HG02642 (cell line): ENCODE results near the gene IVL.

Source experiments
- ATAC-seq: cut with Tn5 transposase; IDR thresholded peaks from one replicate; pipeline ENCODE4 v1.9.1; 2021; ENCODE audit warnings: mild to moderate bottlenecking; ENCODE audit not compliant: unreplicated experiment, poor library complexity

Gene IVL

DNA sequence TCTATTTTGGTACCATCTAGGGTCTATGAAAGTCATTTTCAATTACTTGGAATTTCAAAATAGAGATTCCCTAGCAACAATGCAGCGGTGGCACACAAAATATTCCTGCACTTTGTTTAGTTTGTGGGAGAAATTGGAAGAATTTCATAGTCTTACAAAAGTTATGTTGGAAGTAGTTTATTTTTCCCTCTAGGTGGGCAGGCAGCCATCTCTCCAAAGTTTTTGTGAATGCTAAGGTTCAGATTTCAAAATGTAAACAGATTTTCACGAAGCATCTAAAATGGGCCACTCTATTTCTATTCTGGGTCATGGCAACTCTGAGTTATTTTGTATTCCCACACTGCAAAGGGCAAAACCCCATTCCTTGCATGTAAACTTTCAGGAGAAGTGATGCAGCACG is 22.3 kb upstream of the IVL start:
- ATAC-seq, result no peak

DNA sequence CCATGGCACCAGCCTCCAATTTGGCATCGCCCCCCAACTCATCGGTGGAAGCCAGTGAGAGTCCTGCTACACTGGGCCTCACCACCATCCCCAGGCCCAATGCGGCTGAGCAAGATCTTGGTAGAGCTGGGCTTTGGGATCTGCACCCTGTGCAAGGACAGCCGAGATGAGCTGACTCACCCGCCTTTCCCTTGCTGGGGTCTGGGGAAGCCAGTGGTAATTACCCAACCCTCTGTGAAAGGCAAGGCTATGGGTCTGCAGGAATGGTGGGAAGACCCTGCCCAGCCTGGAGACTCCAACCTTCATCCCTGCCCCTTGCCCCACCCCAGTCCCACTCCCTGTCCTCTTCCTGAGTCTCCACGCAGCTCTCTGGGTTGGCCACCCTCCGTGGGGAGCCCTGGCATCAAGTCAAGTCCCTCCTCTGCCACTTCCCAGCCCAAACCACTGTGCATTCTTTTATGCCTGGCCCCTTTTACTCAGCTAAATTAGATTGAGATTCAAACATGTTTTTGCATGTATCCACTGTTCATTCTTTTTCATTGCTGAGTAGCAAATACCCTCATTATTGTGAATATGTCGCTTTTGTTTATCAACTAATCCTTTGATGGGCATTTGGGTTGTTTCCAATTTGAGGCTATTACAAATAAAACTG is 21.5 kb upstream of the IVL start:
- ATAC-seq, result no peak

DNA sequence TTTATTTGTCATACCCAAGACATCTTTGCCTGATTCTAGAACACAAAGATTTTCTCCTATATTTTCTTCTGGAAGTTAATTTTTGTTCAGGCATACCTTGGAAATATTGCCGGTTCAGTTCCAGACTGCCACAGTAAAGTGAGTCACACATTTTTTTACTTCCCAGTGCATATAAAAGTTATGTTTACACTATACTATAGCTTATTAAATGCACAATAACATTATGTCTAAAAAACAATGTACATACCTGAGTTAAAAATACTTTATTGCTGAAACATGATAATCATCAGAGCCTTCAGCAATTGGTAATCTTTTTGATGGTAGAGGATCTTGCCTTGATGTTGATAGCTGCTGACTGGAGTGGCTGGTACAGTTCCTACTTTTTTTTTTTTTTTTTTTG is 20.2 kb upstream of the IVL start:
- ATAC-seq, result no peak

DNA sequence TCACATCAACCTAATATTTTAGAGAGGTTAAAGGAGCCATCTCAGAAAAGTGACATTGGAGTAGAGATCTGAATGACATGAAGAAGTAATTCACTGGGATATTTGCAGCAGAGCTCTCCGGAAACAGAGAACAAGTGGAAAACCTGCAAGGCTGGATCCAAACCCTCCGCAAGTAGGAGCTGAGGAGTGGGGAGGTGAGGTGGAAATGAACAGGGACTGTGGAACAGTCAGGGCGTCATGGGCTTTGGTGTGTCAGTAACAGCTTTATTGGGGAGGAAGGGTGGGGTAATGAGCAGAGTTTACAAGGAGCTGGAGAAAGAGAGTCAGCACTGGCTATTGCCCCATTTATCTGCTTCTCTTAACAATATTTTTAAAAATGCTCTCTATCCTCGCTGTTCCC is 9.3 kb upstream of the IVL start:
- ATAC-seq, result no peak

DNA sequence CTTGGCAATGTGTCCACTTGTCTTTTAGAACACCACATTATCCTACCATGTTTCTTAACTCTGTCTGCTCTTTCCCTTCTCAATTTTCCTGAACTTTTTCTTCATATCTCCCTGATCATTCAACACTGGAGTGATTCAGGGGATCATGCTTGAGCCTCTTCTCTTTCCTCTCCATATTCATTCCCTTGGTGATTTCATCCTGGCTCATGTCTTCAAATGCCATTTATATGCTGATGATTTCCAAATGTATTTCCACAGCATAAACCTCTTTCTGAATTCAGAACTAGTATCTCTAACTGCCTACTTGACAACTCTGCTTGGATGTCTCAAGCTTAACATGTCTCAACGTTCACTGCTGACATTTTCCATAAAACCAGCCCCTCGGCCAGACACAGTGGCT is 8.5 kb upstream of the IVL start:
- ATAC-seq, result no peak

DNA sequence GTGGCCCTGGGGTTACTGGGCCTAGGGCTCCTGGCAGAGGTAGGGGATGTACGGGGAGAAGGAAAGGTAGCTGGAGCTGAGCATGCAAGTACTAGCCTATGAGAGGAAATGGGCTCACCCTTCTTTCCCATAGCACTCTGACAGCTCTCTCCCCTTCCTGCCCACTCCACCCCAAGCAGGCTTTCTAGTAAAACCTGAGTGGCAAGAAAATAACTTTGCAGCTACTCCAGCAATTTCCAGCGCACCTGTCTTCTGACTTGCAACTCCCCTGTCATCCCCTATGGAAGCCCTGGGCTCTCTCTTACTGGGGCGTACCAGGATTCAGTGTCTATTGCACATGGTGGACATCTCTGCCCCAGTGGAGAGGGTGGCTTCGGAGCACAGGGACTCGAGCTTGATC is 6.7 kb upstream of the IVL start:
- ATAC-seq, result no peak

DNA sequence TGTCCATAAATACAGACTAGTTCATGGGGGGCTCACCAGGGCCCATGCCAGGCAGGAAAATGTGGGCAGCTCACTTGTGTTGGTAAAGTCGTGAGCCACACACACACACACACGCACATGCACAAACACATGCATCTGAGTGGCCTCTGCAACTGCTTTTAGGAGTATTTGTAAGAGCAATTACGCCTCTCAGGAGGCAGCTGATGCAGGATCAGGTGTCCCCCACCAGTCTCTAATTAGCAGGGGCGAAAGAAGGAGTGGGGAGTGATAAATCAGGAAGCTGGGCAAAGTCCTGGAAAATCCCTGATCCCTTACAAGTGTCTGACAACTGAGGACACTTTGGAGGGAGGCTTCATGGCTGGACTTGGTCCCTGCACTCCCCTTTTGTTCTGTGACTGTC is 5.7 kb upstream of the IVL start:
- ATAC-seq, result no peak

DNA sequence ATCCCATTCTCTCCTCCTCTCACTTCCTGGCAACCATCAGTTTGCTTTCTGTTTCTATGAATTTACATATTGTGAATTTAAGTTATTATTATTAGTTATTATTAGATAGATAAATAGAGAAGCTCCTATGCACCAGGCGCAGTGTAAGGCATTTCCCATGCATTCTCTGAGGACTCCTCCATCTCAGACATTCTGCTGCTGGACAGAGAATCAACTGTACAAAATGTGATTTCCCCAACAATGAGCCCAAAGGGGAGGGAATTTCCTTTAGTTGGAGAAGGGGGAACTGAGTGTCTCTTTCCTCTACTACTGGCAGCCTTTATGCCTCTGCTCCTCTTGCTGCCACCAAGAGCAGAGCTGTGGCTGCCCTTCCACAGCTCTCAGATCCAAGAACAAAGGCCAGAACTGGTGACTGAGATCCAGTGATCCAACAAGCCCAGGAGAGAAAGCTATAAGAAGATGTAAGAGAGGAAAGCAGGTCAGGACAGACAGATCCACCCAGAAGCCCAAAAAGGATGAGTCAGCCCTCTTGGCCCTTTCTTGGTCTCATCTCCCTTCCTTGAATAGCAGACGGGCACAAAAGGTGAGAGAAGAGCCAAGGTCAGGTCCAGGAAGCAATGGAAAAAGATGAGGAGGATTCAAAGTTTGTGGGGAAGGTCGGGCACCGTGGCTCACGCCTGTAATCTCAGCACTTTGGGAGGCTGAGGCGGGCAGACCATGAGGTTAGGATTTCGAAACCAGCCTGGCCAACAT is 3.5 kb upstream of the IVL start:
- no peak for ATAC-seq

DNA sequence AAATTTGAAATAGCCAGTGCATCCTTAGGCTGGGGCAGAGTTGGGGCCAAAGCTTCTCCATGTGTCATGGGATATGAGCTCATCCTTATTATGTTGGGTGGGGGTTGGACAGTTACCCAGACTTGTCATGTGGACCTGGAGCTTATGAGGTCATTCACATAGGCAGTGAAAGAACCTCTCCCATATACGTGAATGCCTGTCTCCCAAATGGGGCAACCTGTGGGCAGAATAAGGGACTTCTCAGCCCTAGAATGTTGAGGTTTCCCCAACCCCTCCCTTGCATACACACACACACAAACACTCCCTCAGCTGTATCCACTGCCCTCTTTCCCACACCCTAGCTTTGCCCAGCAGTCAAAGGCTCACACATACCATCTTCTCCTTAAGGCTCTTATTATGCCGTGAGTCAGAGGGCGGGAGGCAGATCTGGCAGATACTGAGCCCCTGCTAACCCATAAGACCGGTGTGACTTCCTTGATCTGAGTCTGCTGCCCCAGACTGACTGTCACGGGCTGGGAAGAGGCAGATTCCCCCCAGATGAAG is 2.3 kb upstream of the IVL start:
- ATAC-seq, result no peak

DNA sequence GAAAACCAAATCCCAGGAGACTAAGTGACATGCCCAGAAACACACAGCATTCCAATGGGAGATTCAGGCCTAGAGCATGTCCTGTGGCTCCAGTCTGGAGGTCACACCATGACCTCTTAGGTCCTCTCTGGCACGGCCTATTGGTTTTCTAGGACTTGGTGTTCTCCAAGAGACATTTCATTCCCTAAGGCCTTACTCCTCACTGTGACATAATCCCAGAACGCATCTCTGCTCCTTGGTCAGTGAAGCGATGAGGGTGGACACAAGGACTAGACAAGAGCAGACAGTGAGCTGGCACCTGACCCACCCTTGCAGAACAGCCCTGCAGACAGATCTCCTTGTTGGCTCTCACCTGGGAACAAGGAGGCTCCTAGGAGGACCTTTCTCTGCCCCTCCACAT is 860 bp downstream of the IVL start:
- no peak for ATAC-seq

DNA sequence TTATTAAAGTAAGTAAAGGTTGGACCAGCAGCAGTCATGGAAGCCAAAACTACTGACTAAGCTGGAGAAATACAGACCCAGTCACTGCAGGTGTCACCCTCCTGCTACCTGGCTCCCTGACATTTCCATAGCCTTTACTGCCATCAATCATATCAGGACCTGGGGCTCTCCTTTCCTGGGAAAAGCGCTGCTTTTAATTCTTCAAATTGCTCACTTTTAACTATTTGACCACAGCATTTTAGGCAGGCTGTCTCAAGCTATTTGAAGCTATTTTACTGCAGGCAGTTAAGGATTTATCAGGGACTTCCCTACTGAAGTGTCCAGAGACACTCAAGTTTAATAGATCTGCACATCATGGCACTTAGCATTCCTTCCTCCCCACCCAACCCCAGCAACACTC is 4.1 kb downstream of the IVL start:
- no peak for ATAC-seq

DNA sequence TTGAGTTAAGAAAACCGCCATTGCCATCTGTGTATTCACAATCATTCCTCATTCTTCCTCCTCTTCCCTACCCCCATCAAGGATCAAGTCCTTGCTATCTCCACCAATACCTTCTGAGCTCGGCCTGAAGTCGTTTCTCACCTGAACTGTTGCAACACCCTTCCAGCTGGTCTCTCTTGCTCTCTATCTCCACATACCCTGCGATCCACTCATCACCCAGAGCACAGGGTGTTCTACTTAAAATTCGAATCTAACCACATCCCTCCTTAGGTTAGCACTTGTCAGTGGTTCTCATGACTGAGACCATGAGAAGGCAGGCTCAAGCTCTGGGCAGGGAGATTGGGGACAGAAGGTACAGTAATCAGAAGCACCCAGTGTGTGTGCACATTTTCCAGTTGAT is 4.6 kb downstream of the IVL start:
- no peak for ATAC-seq

DNA sequence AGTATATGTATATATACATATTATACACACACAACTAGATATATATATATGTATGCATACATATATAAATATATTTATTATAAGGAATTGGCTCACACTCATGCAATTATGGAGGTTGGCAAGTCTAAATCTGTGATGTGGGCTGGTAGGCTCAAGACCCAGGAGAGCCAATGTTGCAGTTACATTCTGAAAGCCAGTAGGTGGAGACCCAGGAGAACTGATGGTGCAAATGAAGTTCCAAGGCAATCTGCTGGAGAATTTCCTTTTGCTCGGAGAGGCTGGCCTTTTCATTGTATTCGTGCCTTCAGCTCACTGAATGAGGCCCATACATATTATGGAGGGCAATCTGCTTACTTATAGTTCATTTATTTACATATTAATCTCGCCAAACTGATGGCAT is 9.4 kb downstream of the IVL start:
- no peak for ATAC-seq

DNA sequence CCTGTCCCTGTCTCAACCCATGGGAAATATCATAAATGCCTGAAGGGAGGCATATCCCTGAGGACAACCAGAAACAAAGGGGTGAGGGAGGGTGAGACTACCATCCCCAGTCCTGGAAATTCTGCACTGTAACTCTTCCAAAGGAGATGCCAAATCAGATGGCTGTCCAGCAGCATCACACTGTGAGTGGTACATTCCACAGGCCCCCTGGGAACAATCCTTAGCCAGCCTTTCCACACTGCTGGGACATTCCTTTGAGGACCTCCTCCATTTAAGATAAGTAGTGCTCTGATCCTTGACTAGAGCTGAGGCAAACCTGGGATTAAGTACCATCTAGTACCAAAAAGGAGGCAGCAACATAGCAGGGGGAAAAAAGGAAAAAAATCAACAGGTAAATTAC is 10.7 kb downstream of the IVL start:
- ATAC-seq, result no peak

DNA sequence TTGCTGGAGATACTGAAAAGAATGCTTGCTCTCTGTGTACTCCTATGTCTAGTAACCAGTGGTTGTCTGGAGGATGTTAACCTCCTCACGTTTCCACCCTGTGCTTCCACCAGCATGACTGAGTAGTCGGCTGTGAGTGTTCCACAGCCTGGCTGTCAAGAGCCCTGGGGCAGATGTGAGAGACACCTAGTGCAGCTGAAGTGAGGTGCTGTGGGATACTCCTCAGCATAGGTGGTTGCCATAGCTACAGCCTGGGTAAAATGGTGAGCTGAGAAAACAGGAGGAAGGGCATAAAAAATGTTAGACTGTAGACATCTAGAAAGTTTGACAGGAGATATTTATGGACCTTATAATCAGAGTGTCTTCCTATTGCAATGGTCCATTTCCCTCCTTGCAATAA is 15.8 kb downstream of the IVL start:
- no peak for ATAC-seq

DNA sequence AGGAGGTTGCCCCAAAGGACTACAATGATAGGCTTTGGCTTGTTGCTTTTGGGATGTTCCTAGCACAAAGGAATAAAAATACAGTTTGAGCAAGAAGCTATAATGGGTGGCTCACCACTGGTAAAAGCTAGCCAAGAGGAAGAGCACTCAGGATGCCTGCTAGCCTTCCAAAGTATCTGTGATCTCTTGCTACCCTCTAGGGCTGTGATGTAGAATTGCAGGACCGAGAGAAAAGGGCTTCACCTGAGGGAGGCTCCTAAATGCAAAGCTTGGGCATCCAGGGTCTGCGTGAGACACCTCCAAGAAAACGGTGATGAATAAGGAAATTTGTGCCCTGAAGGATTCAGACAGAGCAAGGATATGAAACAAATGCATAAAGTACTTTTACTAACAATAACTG is 17.7 kb downstream of the IVL start:
- ATAC-seq, result peak; percentile 55

DNA sequence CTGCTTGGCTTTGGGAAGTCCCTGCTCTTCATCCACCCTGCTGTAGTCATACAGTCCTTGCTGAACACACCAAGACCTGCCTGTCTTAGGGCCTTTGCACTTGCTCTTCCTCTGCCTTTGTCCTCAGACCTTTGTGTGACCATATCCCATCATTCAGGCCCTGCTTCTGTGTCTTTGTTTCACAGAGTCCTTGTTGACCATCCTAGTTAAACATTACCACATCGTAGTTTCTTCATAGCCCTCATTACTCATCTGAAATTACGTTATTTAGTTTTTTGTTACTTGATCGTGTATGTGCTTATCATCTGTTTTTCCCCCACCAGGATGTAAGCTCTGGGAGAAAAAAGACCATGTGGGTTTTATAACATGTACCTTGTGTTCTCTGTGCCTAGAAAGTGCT is 20.3 kb downstream of the IVL start:
- ATAC-seq, result no peak

DNA sequence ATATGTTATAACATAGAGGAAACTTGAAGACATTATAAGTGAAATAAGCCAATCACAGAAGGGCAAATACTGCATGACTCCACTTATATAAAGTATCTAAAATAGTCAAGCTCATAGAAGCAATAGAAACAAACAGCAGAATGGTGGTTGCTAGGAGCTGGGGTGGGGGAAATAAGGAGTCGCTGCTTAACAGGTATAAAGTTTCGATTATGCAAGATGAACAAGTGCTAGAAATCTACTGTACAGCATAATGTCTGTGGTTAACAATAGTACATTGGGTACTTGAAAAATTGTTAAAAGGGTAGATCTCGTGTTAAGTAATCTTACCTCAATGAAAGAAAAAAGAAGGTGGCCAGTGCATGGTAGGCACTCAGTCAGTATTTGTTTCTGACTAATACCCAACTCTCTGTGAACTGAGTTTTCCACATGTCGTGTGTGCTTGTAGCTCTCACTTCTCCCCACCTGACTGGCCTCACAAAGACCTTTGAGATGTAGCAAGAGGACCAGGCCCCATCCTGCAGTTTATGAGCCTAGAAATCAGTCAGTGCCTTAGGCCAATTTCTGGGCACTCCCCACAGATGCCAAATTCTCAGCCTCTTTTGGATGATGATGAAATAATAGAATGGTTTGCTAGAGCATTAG is 23.9 kb downstream of the IVL start:
- ATAC-seq, result no peak

DNA sequence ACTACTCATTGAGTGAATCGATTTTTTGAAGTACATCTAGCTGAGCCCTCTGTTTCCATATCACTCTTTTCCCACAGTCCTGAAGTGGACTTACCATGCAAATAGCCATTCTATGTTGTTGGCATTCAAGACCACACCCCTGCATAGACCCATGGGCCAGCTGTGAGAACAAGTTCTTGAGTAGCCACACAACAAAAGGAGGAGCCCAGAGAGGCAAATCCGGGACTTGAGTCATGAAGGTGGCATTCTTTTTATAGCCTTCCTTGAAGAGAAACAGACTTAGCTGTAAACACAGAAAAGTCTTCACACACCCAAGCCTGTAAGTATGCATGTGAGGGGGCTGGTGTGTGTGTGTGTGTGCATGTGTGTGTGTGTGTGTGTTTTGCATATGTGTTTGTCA is 24.9 kb downstream of the IVL start:
- ATAC-seq, result no peak

DNA sequence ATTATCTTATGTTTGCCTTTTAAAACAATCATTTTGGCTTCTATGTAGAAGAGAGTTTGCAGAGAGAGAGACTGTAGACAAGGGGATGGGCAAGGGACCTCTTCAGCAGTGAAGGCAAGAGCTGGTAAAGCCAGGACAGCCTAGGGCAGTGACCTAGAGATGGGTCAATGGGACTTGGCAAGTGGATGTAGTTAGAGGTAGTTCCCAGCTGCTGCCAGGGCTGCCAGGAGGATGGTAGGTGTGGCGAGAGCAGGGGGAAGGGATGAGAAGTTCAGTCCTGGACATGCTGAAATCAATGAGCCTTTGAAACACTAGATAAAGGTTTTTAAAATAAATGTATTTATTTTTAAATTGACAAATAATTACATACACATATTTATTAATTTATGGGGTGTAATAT is 32.3 kb downstream of the IVL start:
- no peak for ATAC-seq

DNA sequence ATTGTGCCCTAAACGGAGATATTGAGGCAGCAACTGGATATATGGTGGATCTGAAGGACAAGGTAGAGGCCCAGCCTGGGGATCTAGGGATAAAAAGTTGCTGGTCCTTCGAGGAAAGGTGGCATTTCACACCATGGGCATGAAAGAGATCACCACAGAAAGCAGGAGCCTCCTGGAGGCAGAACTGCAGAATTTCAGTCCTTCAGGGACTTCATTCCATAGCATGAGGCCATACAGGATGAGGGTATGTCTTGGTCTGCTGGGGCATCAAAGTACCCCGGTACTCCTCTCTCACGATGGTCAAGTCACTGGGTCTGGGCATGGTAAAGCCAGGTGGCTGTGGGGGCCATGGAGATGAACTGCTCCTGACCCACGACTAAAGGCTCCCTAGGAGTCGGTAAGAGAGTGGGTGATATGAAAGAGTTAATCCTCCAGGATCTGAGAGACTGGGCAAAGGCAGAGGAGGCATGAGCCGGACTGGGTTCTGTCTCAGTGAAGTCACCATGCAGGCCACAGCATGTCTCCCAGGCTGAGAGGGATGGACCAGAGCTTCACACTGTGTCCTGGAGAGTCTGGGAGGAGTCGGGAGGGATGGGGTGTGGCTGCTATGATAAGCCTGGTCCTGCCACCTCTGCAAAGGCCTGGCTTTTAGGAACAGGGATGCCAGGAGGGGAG is 32.8 kb downstream of the IVL start:
- no peak for ATAC-seq
